Dermis microvascular lymphatic vessel endothelial cell (primary cell): ENCODE measurements around the gene CRYBB2. TPM values are rescaled to one million over a fixed set of nuclear protein-coding genes. Genes with fewer than 3 reads are reported as not detected.
A peak's percentile ranks its signal among the peaks of the same experiment; 100 is the strongest.
"Not testable (repeated sequence)": the region's sequence is repeated elsewhere in the genome, so short reads cannot be mapped to it uniquely, and the experiment has no call there.

Experiments used
- DNase-seq, 2 donors: peaks; one replicate each; pipeline versions ENCODE4 v3.0.0 to v3.0.0-alpha.2; 2010; ENCODE audit warnings: low read depth in 2 of 2
- total RNA-seq: library from RNA; depleted of rRNA; stranded (reverse); fragments of >200 nt; gene quantifications from 2 replicates; pipeline ENCODE4 v1.2.1, GENCODE V29; 2014

Gene CRYBB2
- total RNA-seq, 1 donor from 2014 or later, result not detected

- DNase-seq, result no peak
These were observed 19.5 kb upstream of the CRYBB2 start, which contains the start of gene CRYBB3 for GRCh38 chr22:25199731-25200520. CRYBB3 (plus strand) TSS chr22:25199858; CDS start chr22:25201397, 1,539 bp downstream.

- no peak for DNase-seq
These were observed 18.5 kb upstream of the CRYBB2 start for GRCh38 chr22:25200967-25201366.

- DNase-seq, result no peak
These were observed 17.7 kb upstream of the CRYBB2 start for GRCh38 chr22:25201557-25202273.

DNA sequence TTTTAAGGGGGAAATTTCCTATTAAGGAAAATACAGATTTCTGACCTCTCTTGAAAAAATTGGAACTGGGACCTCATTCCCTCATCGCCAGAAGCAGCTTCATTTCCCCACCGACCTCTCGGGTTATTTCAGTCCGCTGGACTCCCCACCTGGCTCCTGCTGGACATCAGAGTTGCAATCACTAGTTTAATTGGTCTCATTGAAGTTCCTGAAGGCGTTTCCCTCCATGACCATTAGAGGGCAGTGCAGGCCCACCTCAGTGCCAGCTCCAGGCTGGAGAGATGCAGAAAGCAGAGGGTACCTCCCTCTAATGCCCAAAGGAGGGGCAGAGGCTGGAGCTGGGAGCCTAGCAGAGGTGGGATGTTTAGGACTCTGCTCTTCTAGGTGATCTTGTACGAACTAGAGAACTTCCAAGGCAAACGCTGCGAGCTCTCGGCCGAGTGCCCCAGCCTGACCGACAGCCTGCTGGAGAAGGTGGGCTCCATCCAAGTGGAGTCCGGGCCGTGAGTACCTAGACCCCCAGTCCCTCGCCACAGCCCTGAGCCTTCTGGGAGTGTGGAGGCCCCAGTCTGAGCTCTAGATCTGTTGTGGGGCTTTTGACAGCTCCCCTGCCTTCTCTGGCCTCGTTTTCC, 17.0 kb upstream of the CRYBB2 start:
- peak; percentile 36 to 64 for DNase-seq

- DNase-seq, result no peak
These were observed 16.4 kb upstream of the CRYBB2 start for GRCh38 chr22:25203082-25203481.

DNA sequence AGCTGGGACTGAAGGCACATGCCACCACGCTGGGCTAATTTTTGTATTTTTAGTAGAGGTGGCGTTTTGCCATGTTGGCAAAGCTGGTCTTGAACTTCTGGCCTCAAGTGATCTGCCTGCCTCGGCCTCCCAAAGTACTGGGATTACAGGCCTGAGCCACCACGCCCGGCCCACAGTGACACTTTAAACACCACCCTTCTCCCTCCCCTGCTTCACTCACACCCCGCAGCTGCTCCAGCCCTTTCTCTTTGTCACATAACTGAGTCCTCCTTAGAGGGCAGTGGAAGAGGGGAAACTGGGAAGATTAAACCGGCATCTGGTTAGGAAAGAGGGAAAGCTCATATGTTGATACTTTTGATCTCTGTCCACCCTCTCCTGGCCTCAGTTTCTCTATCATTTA, 14.9 kb upstream of the CRYBB2 start:
- not testable (repeated sequence) for DNase-seq

DNA sequence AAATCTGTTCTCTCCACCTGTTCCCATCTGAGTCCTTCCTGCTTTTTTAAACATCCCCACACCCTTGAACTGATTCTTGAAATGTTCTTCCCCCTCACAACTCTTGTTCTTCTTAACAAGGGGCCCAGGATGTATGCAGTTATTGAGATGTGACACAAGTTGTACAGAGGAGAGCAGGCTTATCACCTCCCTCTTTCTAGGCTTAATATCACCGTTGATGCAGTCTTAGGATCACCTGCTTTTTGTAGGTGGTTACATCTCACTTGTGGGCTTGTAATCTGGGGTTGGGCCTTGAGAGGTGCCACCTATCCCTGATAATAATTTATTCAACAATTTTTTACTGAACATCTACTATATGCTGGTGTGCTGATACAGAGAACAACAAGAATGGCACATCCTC, 13.6 kb upstream of the CRYBB2 start:
- no peak for DNase-seq

- no peak for DNase-seq
These were observed 12.4 kb upstream of the CRYBB2 start for GRCh38 chr22:25206998-25207397.

DNA sequence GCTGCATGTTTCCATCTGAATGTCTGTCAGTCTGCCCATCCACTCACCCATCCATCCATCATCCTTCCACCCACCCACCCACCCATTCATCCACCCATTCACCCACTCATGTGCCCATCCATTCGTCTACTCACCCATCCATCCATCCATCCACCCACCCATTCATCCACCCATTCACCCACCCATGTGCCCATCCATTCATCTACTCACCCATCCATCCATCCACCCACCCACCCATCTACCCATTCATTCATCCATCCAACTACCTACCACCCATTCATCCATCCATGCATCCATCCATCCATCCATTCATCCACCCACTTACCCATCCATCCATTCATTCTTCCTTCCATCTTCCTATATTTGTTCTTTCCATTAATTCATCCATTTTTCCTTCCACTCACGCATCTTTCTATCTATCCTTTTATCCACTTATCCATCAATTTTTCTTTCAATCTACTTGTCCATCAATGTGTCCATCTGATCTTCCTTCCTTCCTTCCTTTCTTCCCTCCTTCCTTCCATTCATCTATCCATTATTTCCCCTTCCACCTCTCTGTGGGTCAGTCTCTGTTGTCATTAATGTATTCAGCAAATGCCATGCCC, 11.8 kb upstream of the CRYBB2 start:
- DNase-seq, result no peak

DNA sequence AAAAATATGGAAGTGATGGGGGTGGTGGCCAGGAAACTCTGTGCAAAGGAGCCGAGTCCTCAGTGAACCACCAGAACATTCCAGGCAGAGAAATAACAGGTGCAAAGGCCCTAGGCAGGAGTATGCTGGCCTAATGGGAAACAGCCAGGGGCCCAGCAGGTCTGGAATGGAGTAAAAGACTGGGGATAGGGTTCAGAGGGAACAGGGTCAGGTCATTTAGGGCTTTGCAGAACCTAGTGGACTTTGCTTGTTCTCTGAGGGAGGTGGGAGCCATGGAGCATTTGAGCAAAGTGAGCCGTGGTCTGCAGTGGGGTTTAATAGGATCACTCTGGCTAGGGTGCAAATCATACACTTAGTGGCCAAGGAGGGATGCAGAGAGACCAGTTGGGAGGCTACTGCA, 11.1 kb upstream of the CRYBB2 start:
- DNase-seq, result no peak

- DNase-seq, result no peak
These were observed 10.5 kb upstream of the CRYBB2 start for GRCh38 chr22:25208743-25209505.

GRCh38 chr22:25210793-25211192, 8.6 kb upstream of the CRYBB2 start:
- DNase-seq, result no peak

GRCh38 chr22:25212337-25212736, 7.1 kb upstream of the CRYBB2 start:
- no peak for DNase-seq

GRCh38 chr22:25213221-25213620, 6.2 kb upstream of the CRYBB2 start:
- no peak for DNase-seq

- no peak for DNase-seq
These were observed 3.2 kb upstream of the CRYBB2 start for GRCh38 chr22:25216230-25216629.

DNA sequence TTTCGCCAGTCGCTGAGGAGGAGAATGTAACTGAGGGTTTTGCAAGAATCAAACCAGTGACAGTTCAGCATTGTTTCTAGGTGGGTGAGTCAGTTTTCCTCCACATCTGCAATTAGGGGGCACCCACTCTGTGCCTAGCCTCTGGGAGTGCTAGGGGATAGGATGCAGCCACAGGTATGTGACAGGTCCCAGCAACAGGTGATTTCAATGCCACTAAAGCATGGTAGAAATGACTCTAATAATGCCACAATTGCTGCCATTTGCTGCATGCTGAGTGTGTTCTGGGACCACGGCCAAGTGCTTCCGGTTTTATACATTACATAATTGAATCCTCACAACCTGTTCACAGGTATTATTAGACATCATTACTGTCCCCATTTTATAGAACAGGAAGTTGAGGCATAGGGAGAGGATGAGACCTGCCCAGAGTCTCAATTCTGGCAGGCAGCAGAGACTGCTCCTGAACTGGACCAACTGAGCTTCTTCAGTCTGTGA, 556 bp downstream of the CRYBB2 start:
- DNase-seq, result no peak

GRCh38 chr22:25221790-25222189, 2.4 kb downstream of the CRYBB2 start:
- no peak for DNase-seq

DNA sequence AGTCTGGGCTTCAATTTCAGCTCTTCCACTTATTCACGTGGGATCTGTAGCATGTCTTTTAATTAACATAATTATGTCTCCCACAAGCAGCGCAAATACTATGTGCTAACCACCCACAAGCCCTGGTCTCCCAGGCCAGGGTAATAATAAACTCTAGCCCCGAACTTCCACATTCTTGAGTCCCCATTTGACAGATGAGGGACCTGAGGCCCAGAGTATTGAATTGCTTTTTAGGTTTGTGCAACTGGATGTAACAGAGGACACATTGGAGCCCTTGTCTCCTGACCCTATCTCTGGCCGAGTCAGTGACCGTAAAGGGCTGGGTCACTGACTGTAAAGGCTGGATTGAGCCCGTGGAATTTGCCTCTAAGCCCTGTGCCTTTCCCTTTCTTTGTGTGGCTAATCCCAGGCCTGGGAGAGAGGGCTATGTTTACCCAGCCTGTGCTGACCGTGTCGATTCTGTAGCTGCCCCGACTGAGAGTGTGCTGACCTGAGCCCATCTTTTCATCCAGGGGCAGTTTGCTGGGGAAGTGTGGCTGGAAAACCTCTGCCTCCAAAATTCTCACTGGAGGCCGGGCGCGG, 3.9 kb downstream of the CRYBB2 start:
- DNase-seq, result no peak

- no peak for DNase-seq
These were observed 9.4 kb downstream of the CRYBB2 start for GRCh38 chr22:25228822-25229221.

- DNase-seq, result not testable (repeated sequence)
These were observed 11.3 kb downstream of the CRYBB2 start for GRCh38 chr22:25230760-25231159.

GRCh38 chr22:25232301-25232700, 12.9 kb downstream of the CRYBB2 start:
- no peak for DNase-seq
